A549 treated with dexamethasone at 1 μM for 4 hours (cell line): ENCODE measurements around the gene ZNF665. TPM values are rescaled to one million over a fixed set of nuclear protein-coding genes. Genes with fewer than 3 reads are reported as not detected.

Source experiments
- total RNA-seq: library from RNA; stranded (reverse); fragments of 200-300 nt; extraction: Qiagen RNA extraction; gene quantifications from 5 replicates; pipeline ENCODE4 v1.2.3, GENCODE V29; 2022

ZNF665 gene
- total RNA-seq = not detected in 5 replicates

DNA sequence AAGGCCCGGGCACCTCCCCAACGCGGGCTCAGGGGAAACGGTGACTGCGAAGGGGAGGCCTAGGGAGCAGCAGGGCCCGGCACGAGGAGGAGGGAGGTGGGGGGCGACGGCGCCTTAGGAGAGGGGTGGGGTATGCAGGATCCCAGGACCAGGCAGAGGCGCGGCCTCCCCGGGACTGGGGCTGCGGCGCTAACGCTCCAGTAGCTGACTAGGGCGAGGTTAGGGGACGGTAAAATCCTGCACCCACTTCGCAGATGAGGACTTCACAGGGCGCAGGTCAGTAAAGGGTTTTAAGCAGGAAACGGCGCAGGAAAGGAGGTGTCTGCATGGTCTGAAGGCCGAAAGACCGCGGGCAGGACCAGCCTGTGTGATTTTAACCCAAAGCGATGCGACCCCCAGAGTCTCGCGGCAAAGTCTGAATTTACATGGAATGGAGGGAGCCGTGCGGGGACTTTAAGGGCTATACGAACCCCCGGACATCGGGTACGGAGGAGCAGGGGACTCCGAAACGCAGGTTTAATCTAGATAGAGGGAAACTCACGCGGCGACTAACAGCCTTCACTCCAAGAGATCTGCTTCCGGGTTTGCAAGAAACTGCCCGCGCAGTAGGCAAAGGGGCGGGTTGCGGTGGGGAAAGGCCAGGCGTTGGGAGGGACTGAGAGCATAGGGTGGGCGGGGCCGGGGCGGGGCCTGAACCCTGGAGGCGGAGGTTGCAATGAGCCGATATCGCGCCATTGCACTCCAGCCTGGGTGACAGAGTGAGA is at the start of gene ZNF665:
TSS of gene ZNF665 (minus strand) at position 588 of the 764 bp plus-strand sequence. CDS start 10,460 bp downstream, outside the sequence.

GRCh38 chr19:53132141-53132991 is 60.8 kb downstream of the ZNF665 start, which contains the start of gene ZNF415:
Gene ZNF415, minus strand, starts transcription at chr19:53132910. Its CDS starts 10,234 bp downstream, at chr19:53122676.

Other genes starting within 250 kb of the ZNF665 start
- 0.05 to 0.12 TPM (median 0.05 TPM) in 4 of 5 replicates, not detected in the other for gene ZNF816, start 230.5 kb downstream of the ZNF665 start, total RNA-seq
- gene ERVV-1, start 179.4 kb downstream of the ZNF665 start, total RNA-seq = 0.04 TPM in 2 of 5 replicates, not detected in the others
- gene ERVV-2, start 148.6 kb downstream of the ZNF665 start, total RNA-seq = not detected in 5 replicates
- 7.8 to 10.7 TPM (median 8.6 TPM) in 5 replicates for gene ZNF160, start 89.9 kb downstream of the ZNF665 start, total RNA-seq
- not detected in 5 replicates for gene ZNF415, start 60.4 kb downstream of the ZNF665 start, total RNA-seq
- gene ZNF347, start 34.3 kb downstream of the ZNF665 start, total RNA-seq = not detected in 5 replicates
- not detected in 5 replicates for gene ZNF677, start 61.5 kb upstream of the ZNF665 start, total RNA-seq
- gene VN1R2, start 64.9 kb upstream of the ZNF665 start, total RNA-seq = not detected in 5 replicates
- not detected in 5 replicates for gene VN1R4, start 74.4 kb upstream of the ZNF665 start, total RNA-seq
- 3.4 to 4.8 TPM (median 4.5 TPM) in 5 replicates for gene ZNF845, start 140.4 kb upstream of the ZNF665 start, total RNA-seq
- 0.19 to 0.40 TPM (median 0.29 TPM) in 5 replicates for gene ZNF525, start 172.3 kb upstream of the ZNF665 start, total RNA-seq
- 3.7 to 5.1 TPM (median 4.7 TPM) in 5 replicates for gene ZNF765, start 201.8 kb upstream of the ZNF665 start, total RNA-seq
- 6.9 to 8.6 TPM (median 7.6 TPM) in 5 replicates for gene ZNF761, start 238.6 kb upstream of the ZNF665 start, total RNA-seq